Activated T-helper 1 cell treated with anti-CD3 and anti-CD28 coated beads, Interleukin-12 subunit alpha, Interleukin-12 subunit beta, Interleukin-2, Interleukin-4 antibody, amounts not matched to agents 30 ng/mL and 10 ng/mL and 1 ng/mL, durations not matched to agents 14 hours and 24 hours and 36 hours (primary cell): ENCODE data around the gene KEAP1. TPM values are rescaled to one million over a fixed set of nuclear protein-coding genes. Genes with fewer than 3 reads are reported as not detected.

ENCODE experiments used
- DNase-seq: peaks from one replicate; pipeline ENCODE4 v3.0.0; 2021; ENCODE audit warnings: low spot score
- H3K27ac Mint-ChIP-seq: one replicate; pipeline ENCODE4 v1.8.0; 2021; ENCODE audit warnings: mild to moderate bottlenecking, mixed read lengths
- H3K27me3 Mint-ChIP-seq: one replicate; pipeline ENCODE4 v1.8.0; 2022; ENCODE audit warnings: mild to moderate bottlenecking, moderate library complexity, mixed read lengths; ENCODE audit not compliant: insufficient read depth
- H3K36me3 Mint-ChIP-seq: one replicate; pipeline ENCODE4 v1.8.0; 2021; ENCODE audit warnings: low read depth, mixed read lengths
- H3K4me1 Mint-ChIP-seq: one replicate; pipeline ENCODE4 v1.8.0; 2021; ENCODE audit warnings: low read depth, mixed read lengths
- H3K4me3 Mint-ChIP-seq: one replicate; pipeline ENCODE4 v1.8.0; 2021; ENCODE audit warnings: mild to moderate bottlenecking, moderate library complexity, mixed read lengths
- H3K9me3 Mint-ChIP-seq: one replicate; pipeline ENCODE4 v1.8.0; 2021; ENCODE audit warnings: mixed read lengths
- intact Hi-C: fragments of 100-400 bp; cut with micrococcal nuclease; formaldehyde crosslinking; loops from one replicate; pipeline ENCODE4 v1.15.1; 2024
- total RNA-seq: library from RNA; stranded (reverse); gene quantifications from 2 replicates; pipeline ENCODE4 v1.2.3, GENCODE V29; 2022

The KEAP1 gene
- total RNA-seq, 1 donor from 2014 or later = 94.2 TPM

- peaks cover 19% of the 10 kb centered on the region for H3K4me1 Mint-ChIP-seq
- H3K36me3 Mint-ChIP-seq = peaks cover 5% of the 10 kb centered on the region
- no peaks in the 10 kb centered on the region for H3K27me3 Mint-ChIP-seq
- H3K4me3 Mint-ChIP-seq = peak overlapping the region; percentile 53
- intact Hi-C loops = loop anchor here (5.0 kb wide), 1 partner anchor 37 kb away; the partner anchor contains the start of gene ATG4D
- H3K9me3 Mint-ChIP-seq = no peaks in the 10 kb centered on the region
- peak overlapping the region; percentile 58 for H3K27ac Mint-ChIP-seq
- peak; percentile 75 for DNase-seq
Observed at GRCh38 chr19:10505583-10506229, 2.5 kb upstream of the KEAP1 start.

GRCh38 chr19:10502524-10503001, 593 bp downstream of the KEAP1 start:
- H3K36me3 Mint-ChIP-seq = peaks cover 19% of the 10 kb centered on the region
- intact Hi-C loops = loop anchor here (1.0 to 5.0 kb wide), 6 partner anchors 23 to 195 kb away; partner anchors contain the start of genes CDC37 and ILF3
- DNase-seq = peak; percentile 92
- peaks cover 31% of the 10 kb centered on the region for H3K4me1 Mint-ChIP-seq
- H3K9me3 Mint-ChIP-seq = no peaks in the 10 kb centered on the region
- H3K27me3 Mint-ChIP-seq = no peaks in the 10 kb centered on the region
- peak overlapping the region; percentile 88 for H3K27ac Mint-ChIP-seq
- peak overlapping the region; percentile 94 for H3K4me3 Mint-ChIP-seq

GRCh38 chr19:10501971-10502523, 1.1 kb downstream of the KEAP1 start:
- DNase-seq = peak; percentile 30
- H3K27me3 Mint-ChIP-seq = no peaks in the 10 kb centered on the region
- H3K4me1 Mint-ChIP-seq = peaks cover 36% of the 10 kb centered on the region
- H3K9me3 Mint-ChIP-seq = no peaks in the 10 kb centered on the region
- peak overlapping the region; percentile 88 for H3K27ac Mint-ChIP-seq
- intact Hi-C loops = loop anchor here (1.0 to 5.0 kb wide), 6 partner anchors 23 to 195 kb away; partner anchors contain the start of genes CDC37 and ILF3
- H3K4me3 Mint-ChIP-seq = peak overlapping the region; percentile 94
- peaks cover 23% of the 10 kb centered on the region for H3K36me3 Mint-ChIP-seq

GRCh38 chr19:10500247-10500592, 2.9 kb downstream of the KEAP1 start:
- Mint-ChIP-seq H3K9me3 (no peaks in the 10 kb centered on the region), H3K27ac (peak overlapping the region; percentile 77), H3K27me3 (no peaks in the 10 kb centered on the region), H3K4me1 (peaks cover 30% of the 10 kb centered on the region), H3K4me3 (peak overlapping the region; percentile 94), H3K36me3 (peaks cover 27% of the 10 kb centered on the region)
- no peak for DNase-seq
- intact Hi-C loops = loop anchor here (5.0 kb wide), 2 partner anchors 38 to 197 kb away; no protein-coding TSS in a partner anchor

GRCh38 chr19:10499550-10500246, 3.5 kb downstream of the KEAP1 start:
- no peak for DNase-seq
- Mint-ChIP-seq H3K36me3 (peaks cover 27% of the 10 kb centered on the region), H3K4me3 (peak overlapping the region; percentile 94), H3K9me3 (no peaks in the 10 kb centered on the region), H3K27me3 (no peaks in the 10 kb centered on the region), H3K4me1 (peaks cover 30% of the 10 kb centered on the region), H3K27ac (no peak overlapping the region)
- intact Hi-C loops = loop anchor here (5.0 kb wide), 2 partner anchors 37 to 198 kb away; no protein-coding TSS in a partner anchor

GRCh38 chr19:10497371-10497770, 5.8 kb downstream of the KEAP1 start:
- no peaks in the 10 kb centered on the region for H3K27me3 Mint-ChIP-seq
- peaks cover 31% of the 10 kb centered on the region for H3K36me3 Mint-ChIP-seq
- H3K4me1 Mint-ChIP-seq = peaks cover 30% of the 10 kb centered on the region
- no peaks in the 10 kb centered on the region for H3K9me3 Mint-ChIP-seq
- no peak overlapping the region for H3K27ac Mint-ChIP-seq
- no peak for DNase-seq
- intact Hi-C loops = no loop called here
- H3K4me3 Mint-ChIP-seq = no peak overlapping the region

GRCh38 chr19:10491472-10492047, 11.6 kb downstream of the KEAP1 start:
- H3K9me3 Mint-ChIP-seq = no peaks in the 10 kb centered on the region
- H3K36me3 Mint-ChIP-seq = peaks cover 33% of the 10 kb centered on the region
- no peaks in the 10 kb centered on the region for H3K4me1 Mint-ChIP-seq
- intact Hi-C loops = no loop called here
- H3K27me3 Mint-ChIP-seq = no peaks in the 10 kb centered on the region
- no peak for DNase-seq
- no peak overlapping the region for H3K4me3 Mint-ChIP-seq
- no peak overlapping the region for H3K27ac Mint-ChIP-seq

GRCh38 chr19:10486551-10486950, 16.6 kb downstream of the KEAP1 start:
- Mint-ChIP-seq H3K36me3 (peaks cover 22% of the 10 kb centered on the region), H3K4me3 (no peak overlapping the region), H3K27ac (no peak overlapping the region), H3K4me1 (no peaks in the 10 kb centered on the region), H3K9me3 (no peaks in the 10 kb centered on the region), H3K27me3 (no peaks in the 10 kb centered on the region)
- no peak for DNase-seq
- intact Hi-C loops = no loop called here

GRCh38 chr19:10478903-10479384, 24.2 kb downstream of the KEAP1 start:
- DNase-seq = peak; percentile 86
- H3K27ac Mint-ChIP-seq = peak overlapping the region; percentile 76
- H3K9me3 Mint-ChIP-seq = no peaks in the 10 kb centered on the region
- intact Hi-C loops = loop anchor here (1.0 kb wide), 3 partner anchors 18 to 76 kb away; partner anchors contain the start of gene CDC37
- peak overlapping the region; percentile 68 for H3K4me3 Mint-ChIP-seq
- H3K27me3 Mint-ChIP-seq = no peaks in the 10 kb centered on the region
- H3K36me3 Mint-ChIP-seq = no peaks in the 10 kb centered on the region
- peaks cover 16% of the 10 kb centered on the region for H3K4me1 Mint-ChIP-seq

- H3K4me1 Mint-ChIP-seq = peaks cover 18% of the 10 kb centered on the region
- H3K9me3 Mint-ChIP-seq = no peaks in the 10 kb centered on the region
- no peak for DNase-seq
- H3K27me3 Mint-ChIP-seq = no peaks in the 10 kb centered on the region
- intact Hi-C loops = no loop called here
- H3K36me3 Mint-ChIP-seq = no peaks in the 10 kb centered on the region
- H3K27ac Mint-ChIP-seq = no peak overlapping the region
- H3K4me3 Mint-ChIP-seq = peak overlapping the region; percentile 11
Observed at GRCh38 chr19:10478476-10478875, 24.7 kb downstream of the KEAP1 start.

- H3K4me3 Mint-ChIP-seq = no peak overlapping the region
- DNase-seq = no peak
- intact Hi-C loops = no loop called here
Observed at GRCh38 chr19:10474962-10475451, 28.1 kb downstream of the KEAP1 start.

GRCh38 chr19:10473192-10473591, 30.0 kb downstream of the KEAP1 start:
- Mint-ChIP-seq H3K4me1 (peaks cover 13% of the 10 kb centered on the region), H3K36me3 (peaks cover 9% of the 10 kb centered on the region), H3K27me3 (no peaks in the 10 kb centered on the region), H3K9me3 (no peaks in the 10 kb centered on the region), H3K4me3 (no peak overlapping the region), H3K27ac (no peak overlapping the region)
- no peak for DNase-seq
- intact Hi-C loops = no loop called here

More at GRCh38 chr19:10474962-10475451, 28.1 kb downstream of the KEAP1 start:
- Mint-ChIP-seq H3K27ac (no peak overlapping the region), H3K36me3 (no peaks in the 10 kb centered on the region), H3K4me1 (peaks cover 22% of the 10 kb centered on the region), H3K9me3 (no peaks in the 10 kb centered on the region), H3K27me3 (no peaks in the 10 kb centered on the region)
